SIG-M5 treated with dmso at 0.1 percent for 504 hours (cell line): Measurements from ENCODE around the gene SCLY.
"Not testable (repeated sequence)": the region's sequence is repeated elsewhere in the genome, so short reads cannot be mapped to it uniquely, and the experiment has no call there.

Experiments used
- DNase-seq: peaks from one replicate; lab custom pipeline; 2025; ENCODE audit not compliant: unreplicated experiment; lab: John Stamatoyannopoulos, UW

SCLY gene, protein sequence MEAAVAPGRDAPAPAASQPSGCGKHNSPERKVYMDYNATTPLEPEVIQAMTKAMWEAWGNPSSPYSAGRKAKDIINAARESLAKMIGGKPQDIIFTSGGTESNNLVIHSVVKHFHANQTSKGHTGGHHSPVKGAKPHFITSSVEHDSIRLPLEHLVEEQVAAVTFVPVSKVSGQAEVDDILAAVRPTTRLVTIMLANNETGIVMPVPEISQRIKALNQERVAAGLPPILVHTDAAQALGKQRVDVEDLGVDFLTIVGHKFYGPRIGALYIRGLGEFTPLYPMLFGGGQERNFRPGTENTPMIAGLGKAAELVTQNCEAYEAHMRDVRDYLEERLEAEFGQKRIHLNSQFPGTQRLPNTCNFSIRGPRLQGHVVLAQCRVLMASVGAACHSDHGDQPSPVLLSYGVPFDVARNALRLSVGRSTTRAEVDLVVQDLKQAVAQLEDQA

DNA sequence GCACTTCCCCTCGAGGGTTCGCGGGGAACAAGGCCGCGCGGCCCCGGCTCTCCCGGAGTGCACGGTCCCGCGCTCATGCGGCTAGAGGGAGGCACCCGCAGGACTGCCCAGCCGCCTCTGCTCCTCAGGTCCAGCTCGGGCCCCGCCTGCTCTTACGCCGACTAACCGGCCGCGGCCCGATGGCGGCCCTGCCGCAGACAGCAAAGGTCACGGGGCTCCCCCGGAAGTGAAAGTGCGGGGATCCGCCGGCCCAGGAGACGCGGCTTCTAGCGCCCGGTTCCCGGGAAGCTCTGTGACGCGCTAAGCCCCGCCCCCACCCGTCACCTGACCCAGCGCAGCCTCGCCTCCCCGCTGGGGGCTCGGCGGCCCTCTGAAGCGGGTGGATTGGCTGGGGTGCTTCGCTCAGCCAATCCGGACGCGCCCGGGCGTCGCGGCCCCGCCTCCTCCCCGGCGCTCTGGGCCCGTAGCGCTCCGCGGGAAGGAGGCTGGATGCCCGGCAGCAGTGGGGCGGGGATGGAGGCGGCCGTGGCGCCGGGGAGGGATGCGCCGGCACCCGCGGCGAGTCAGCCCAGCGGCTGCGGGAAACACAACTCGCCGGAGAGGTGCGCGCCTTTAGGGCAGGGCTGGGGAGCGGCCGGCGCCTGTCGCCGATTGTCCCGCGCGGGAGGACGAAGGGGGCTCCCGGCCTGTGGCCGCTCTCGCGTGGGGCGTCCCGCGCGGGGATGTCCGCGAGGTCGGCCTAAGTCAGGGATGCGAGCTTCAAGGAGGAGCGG, at the start of gene SCLY:
SCLY (plus strand) TSS at position 460 of the 773 bp plus-strand sequence; CDS start at position 514, 54 bp downstream.
- peak; percentile 94 for DNase-seq

DNA sequence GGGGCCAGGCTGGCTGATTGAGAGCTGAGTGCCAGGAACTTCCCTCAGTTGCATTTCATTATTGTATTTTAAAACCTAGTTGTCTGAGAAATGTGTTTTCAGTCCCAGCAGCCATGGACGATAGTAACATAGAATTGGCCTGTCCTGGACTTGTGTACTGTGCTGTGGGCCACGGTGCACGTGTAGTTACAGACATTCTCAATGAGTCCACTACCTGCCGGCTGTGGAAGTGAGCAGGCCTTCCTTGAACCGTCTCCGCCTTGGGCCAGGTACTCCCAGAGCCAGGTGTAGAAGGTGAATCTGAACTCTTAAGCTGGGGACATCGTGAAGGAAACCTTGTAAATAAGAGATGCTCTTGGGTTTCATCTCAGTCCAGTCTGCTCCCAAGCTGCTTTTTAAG, 47.0 kb upstream of the SCLY start:
- DNase-seq: no peak

DNA sequence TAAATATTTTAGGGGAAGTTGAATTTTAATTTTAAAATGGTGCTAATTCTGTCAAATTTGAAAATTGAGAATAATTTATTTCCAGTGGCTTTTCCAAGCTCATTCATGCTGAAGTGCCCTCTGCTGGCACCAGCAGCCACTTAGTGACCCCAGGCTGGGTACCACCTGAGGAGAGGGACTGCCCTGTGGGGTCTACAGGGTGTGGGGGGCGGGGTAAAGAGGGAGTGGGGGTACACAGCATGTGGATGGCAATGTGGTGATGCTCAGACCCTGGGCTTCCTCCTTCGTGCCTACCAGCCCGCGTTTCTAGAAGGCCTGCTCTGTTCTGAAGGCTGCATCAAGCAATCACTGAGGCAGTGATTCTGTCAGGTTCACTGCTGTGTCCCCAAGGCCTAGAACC, 45.1 kb upstream of the SCLY start:
- DNase-seq: no peak

DNA sequence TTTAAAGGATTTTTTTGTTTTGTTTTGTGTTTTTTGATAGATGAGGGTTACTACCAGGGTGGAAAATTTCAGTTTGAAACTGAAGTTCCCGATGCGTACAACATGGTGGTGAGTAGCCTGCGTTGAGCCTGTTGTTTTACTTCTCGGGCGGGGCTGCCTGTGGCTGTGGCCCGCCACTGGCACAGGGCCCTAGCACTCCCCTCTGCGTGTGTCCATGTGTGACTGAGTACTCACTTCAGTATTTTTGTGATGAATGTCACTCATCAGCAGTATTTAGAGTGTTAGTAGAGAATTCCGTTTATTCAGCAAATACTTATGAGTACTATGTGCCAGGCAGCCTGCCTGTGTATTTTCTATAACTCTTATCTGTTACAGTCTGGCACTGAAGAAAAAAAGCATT, 44.3 kb upstream of the SCLY start:
- DNase-seq: no peak

DNA sequence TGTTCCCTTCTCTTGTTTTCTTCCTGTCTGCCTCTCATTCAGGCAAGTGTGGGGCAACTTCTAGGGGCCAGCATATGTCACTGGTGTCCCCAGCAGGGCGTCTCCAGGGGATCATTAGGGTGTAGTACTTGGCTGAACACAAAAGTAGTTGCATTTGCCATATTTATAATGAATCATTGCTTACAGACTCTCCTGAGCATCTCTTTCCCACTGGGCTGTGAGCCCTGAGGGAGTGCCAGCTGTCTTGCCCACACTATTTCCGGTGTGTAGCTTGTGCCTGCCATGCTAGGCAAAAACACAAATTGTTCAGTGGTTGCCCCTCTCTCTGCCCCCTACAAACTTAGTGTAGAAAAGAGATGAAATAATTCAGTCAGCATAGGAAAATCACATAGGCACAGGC, 40.8 kb upstream of the SCLY start:
- no peak for DNase-seq

DNA sequence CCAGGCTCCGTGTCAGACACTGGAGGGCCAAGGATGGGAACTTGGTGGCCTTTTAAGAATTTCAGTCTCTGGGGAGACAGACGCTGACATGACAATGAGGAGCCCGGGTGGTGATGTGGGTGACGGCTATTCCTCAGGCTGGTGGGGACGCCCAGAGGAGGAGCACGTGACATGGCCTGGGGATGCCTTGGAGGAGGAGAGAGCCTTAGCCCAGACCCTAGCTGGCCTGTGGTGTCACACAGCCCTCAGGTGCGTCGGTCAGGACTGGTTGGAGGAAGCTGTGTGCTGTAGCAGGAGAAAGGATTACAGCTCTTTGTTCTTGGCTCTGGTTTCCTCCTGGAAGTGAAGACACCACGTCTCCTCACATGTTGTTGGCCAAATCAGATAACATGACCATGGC, 40.0 kb upstream of the SCLY start:
- no peak for DNase-seq

DNA sequence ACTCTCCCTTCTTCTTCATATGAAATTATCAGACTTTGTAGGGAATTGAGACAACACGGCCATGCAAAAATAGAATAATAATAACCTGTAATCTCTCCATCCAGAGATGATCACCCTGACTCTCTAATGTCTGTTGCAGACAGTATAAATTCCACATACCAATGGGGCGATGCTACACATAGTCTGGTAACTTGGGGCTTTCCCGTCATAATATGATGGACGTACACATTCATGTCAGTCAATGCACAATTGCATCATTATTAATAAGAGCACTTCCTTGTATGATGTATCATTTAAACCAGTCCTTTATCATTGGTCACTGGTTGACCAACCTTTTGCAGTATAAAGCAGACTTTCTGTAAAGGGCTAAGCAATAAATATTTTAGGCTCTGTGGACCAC, 39.5 kb upstream of the SCLY start:
- no peak for DNase-seq

DNA sequence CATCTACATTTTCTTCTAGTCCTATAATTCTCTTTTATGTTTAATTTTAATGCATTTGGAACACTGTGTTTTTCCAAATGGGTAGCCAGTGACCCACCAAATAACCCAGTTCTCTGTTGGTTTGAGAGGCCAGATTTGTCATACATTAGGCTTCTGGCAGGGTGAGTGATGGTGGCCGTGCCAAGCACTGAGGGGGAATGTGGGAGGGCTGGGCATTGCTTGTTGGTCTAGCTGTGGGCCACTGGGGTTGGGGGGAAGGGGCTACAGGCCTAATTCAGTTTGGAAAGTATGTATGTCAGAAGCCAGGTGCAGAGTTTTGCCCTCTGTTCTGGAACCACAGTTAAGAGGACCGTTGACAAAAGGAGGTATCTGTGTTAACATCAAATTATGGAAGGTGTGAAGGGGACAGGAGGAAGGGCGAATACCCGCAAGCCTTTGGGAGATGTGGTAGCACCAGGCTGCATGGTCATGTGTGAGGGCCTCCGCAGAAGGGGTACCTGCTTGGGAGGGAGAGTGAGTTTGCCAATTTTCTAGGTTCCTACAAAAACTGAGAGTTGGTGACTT, 38.1 kb upstream of the SCLY start:
- DNase-seq: no peak

DNA sequence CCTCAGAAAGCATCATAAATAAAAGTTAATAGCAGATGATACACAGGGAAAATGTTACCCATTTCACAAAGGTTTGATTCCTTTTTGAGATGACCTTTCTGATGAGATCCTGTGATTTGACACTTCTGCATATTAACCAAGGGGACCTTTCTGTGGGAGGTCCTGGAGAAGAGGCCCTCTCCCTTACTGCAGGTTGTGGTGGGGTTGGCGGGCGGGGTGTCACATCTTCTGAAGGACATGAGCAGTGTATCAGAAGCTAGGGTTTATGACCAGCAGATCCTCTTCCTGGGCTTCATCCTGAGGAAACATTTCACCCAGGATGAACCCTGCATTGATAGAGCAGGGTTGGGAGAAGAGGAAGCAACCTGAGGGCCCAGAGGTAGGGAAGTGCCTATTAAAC, 37.2 kb upstream of the SCLY start:
- no peak for DNase-seq

DNA sequence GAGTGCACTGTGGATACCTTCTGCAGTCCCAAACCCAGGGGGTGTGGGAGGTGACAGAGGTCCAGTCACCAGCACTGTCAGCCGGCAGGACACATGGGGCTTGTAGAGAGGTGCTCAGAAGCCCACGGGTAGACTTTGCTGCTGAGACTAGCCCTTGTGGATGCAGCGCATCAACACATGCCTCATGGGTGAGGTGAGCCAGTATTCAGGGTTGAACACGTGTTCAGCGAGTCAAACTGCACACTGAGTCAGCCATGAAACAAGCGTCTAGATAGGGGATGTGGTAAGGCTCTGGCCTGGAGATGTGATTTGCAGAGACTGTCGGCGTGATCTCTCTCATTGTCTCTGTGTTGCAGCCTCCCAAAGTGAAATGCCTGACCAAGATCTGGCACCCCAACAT, 35.8 kb upstream of the SCLY start:
- DNase-seq: no peak

DNA sequence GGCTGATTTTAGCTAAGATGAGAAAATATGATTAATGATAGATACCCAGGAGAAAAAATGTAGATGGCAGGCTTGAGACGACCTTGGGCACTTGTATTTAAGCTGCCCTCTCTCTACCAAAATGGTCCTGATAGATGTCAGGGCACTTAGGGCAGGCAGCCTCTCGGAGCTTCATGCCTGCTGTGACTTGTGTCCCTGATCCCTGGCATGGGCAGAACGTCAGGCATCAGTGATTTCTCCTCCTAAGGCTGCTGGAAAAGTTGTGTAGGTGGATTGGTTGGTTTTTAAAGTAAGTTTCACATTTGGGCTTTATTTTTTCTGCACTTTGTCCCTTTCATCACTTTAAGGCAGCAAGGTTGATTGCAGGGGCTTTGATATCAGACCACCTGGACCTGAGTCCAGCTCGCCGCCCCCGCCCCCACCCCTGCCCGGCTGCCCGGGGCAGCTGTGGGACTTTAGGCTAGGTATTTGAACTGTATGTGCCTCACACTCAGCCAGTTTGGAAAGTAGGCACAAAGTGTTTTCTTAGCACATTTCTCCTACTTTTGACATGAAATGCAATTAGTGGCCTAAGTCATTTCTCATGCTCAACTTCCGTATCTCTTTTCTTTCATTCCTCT, 35.0 kb upstream of the SCLY start:
- no peak for DNase-seq

DNA sequence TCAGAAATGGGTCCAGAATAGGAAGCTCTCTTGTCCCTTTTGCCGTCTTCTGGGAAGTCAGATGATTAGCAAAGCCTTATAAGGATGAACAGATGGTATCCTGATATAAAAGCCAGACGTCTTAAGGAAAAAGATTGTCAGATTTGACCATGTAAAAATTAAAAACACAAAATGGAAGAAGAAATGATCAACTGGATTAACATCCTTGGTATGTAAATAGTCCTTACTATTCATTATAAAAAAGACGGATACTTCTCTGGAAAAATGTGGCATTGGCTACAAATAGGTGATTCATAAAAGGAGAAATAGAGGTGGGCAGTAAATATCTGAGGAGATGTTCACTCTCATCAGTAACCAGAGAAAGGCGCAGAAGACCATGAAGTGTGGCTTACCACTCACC, 33.7 kb upstream of the SCLY start:
- no peak for DNase-seq

DNA sequence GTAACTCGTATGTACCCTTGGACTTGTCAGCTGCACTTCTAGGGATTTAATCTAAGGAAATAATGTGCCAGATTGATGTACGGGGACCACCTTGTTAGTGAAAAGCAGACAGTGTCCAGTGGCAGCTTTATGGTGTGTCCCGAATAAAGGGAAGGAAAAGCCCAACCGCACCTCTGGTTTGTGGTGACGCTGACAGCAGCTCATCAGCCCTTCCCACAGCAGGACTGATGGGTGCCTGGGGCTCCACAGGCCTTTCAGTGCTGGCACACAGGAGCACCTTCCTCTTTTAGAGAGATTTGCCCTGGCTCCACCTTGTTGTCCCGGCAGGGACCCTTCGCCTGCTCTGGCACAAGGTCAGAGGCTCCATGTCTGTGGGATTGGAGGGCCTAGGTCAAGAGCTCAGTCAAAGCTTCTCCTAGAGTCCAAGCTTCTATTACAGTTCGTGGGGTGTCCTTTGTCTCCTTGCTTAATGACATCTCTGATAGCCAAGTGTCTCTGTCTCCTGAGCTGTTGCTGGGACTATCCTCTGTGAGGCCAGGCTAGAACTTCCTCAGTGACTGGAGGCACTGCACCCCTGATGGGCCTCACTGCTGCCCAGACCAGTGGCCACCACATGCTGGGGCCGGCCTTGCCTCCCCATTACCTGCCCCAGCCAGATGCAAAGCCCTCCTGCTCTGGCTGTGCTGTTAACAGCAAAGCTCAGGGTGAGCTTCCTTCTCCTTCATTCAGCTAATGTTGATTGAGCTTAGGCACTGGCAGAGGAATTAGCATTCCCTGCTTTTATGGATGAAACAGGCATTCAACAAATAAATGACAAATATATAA, 33.0 kb upstream of the SCLY start:
- no peak for DNase-seq

DNA sequence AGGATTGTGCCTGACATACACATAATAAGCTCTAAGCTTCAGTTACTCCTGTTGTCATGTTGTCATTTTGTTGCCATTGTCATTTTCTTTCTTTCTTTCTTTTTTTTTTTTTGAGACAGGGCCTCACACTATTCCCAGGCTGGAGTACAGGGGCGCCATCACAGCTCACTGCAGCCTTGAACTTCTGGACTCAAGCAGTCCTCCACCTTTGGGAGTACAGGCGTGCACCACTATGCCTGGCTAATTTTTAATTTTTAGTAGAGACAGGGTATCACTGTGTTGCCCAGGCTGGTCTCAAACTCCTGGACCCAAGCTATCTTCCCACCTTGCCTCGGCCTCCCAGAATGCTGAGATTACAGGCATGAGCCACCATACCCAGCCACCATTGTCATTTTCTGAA, 30.9 kb upstream of the SCLY start:
- DNase-seq: no peak

DNA sequence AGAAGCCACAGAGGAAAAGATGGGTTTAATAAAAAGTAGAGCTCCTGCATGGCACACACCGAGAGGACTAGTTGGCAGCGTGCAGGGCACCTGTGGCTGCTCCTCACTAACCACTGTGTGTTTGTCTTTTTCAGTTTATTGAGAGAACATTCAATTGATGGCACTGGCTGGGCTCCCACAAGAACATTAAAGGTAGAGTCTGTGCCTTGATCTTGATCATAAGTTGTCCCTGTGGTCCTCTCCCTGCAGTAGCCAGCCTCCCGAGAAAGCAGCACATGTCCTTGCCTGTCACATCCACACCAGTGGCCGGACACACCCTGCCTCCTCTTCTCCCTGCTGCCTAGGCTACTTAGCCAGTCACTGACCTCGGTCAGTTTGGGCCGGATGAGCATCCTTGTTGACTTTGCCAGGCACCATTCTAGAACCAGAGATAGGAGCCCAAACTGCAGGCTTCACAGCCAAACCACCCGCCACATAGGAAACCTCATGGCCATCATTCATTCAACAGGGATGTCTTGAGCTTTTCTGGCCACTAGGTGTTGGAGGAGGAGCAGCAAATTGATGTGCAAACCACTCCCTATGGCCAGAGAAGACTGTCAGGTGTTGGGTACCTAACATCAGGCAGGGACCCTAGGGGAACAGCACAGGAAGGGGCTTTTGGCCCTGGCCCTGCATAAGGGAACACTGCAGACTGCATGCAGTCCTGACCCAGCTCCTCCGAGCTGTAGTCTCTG, 30.2 kb upstream of the SCLY start:
- DNase-seq: no peak

DNA sequence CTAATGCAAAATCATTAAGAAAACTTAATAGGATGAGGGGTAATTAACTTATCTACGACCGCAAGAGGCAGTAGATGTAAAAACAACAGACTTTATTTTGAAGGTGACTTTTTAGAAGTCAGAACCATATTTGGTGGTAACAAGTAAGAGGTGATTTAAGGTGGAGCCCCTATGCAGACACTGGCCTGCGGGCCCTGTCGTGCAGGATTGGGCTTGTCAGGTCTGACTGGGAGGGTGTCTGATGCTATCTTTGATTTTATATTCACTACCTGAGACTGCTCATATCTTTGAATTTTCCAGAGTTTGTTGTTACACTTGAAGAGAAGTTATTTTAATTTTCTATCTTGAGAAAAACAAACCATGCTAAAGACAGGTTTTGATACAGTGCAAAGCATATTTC, 29.1 kb upstream of the SCLY start:
- DNase-seq: no peak

DNA sequence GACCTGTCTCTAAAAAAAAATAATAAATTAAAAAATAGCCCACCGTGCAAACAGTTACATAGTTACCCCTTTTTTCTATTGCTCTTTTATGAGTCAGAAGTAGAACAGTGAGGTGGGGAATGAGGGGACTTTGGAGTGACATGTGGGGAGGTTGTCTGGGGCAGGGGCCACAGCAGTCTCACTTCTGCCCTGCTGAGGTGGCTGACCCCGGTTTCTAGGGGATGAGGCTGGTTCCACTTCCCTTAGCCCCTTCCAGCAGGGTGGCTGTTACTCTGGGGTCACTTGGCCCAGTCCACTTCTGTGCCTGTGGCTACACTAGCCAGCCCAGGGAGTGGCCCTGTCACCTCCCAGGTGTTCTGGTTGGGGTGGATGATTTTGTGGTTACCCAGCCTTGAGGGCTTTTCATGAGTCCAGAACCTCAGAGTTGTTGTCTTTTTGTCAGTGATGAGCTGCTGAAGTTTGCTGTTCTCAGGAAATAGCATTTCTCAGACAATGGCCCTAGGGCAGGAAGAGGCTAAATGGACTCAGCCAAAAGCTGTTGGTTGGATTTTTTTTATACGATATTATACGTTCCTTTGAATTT, 28.0 kb upstream of the SCLY start:
- no peak for DNase-seq

DNA sequence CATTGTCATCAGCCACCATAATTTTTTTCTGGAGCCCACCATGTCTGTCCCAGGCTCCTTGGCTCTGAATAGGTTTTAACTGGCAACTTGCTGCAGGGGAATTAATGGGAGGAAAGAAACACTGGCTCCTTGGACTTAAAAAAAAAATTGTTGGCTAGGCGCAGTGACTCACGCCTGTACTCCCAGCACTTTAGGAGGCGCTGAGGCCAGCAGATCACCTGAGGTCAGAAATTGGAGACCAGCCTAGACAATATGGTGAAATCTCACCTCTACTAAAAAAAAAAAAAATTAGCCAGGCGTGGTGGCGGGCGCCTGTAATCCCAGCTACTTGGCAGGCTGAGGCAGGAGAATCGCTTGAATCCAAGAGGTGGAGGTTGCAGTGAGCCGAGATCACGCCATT, 26.8 kb upstream of the SCLY start:
- not testable (repeated sequence) for DNase-seq

DNA sequence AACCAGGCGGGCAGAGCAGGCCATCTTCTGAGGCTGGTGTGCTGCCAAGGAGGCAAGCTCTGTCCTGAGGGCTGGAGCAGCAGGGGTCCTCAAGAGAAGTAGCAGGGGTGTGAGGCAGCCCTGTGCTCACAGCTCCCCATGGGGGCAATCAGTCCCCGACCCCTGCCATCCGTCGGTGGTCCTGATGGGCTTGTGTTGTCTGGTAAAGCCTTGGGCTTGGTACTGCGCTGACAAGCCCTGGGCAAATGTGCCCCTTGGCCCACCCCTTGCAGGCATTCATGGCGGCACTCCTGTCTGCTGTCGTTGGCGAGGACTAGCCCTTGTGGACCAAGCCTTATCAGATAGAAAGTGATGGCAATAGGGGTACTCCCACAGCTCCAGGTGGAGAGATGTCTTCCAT, 22.6 kb upstream of the SCLY start:
- no peak for DNase-seq

DNA sequence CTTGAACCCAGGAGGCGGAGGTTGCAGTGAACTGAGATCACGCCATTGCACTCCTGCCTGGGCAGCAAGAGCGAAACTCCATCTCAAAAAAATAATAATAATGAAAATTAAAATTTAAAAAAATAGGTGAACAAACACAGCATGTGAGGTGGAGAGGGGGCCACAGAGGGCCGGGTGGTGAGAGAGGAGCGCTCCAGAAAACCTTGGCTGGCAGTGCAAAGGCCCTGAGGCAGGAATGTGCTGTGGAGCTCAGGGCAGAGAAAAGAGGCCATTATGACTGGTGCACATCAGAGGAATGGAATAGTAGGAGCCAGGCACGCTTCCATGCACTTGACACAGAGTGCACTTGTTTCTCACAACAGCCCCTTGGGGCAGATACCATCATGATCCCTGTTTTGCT, 21.6 kb upstream of the SCLY start:
- no peak for DNase-seq
